B cell (primary cell): ENCODE results near the gene MMP8. TPM values are rescaled to one million over a fixed set of nuclear protein-coding genes. Genes with fewer than 3 reads are reported as not detected.

Source experiments
- ATAC-seq: fragments of 200-7000 bp; cut with Tn5 transposase; one replicate; pipeline ENCODE4 v1.10.0; 2021; ENCODE audit warnings: low read depth, mild to moderate bottlenecking, moderate number of reproducible peaks, moderate library complexity
- CTCF ChIA-PET: fragments of 350-600 bp; sonication (Branson Sonifier 250); formaldehyde crosslinking; loops from one replicate; lab custom pipeline; 2021; ENCODE audit warnings: antibody characterized with exemption, inconsistent platforms; lab: Charles Lee
- POLR2A ChIA-PET: fragments of 350-600 bp; sonication (Branson Sonifier 250); formaldehyde crosslinking; loops from one replicate; lab custom pipeline; 2021; ENCODE audit warnings: antibody characterized with exemption; lab: Charles Lee
- DNase-seq: peaks from one replicate; pipeline ENCODE4 v3.0.0; 2013
- H2AFZ ChIP-seq: 2 replicates; pipeline ENCODE4 v1.6.1; 2012; ENCODE audit warnings: mild to moderate bottlenecking, low read depth, low read length; ENCODE audit not compliant: insufficient read depth, poor library complexity, severe bottlenecking
- H3K27ac ChIP-seq, 2 donors: 1 replicate in 1 of 2; 2 replicates in 1 of 2; pipeline ENCODE4 v1.5.1; 2012 to 2013; ENCODE audit warnings: low read length in 2 of 2, mild to moderate bottlenecking in 2 of 2, moderate library complexity in 1 of 2
- H3K27me3 ChIP-seq, 4 experiments: fragments of 200-600 bp in 1 of 4; sonication (generic) in 1 of 4; replicated peaks in 1 of 4; 1 replicate in 2 of 4; 2 replicates in 2 of 4; pipeline versions ENCODE4 v1.6.1 to v1.7.0; 2013 to 2016; ENCODE audit warnings: low read length in 3 of 4, mild to moderate bottlenecking in 2 of 4, mixed read lengths in 1 of 4, moderate library complexity in 1 of 4; ENCODE audit not compliant: insufficient read depth in 4 of 4, control insufficient read depth in 3 of 4; ENCODE audit errors: control extremely low read depth in 1 of 4
- H3K36me3 ChIP-seq, 2 experiments: replicated peaks in 1 of 2; 1 replicate in 1 of 2; 2 replicates in 1 of 2; pipeline versions ENCODE4 v1.6.1 to v1.7.1; 2013; ENCODE audit warnings: low read length in 1 of 2; ENCODE audit not compliant: insufficient read depth in 2 of 2, control insufficient read depth in 1 of 2; ENCODE audit errors: control extremely low read depth in 1 of 2, extremely low read depth in 1 of 2
- H3K4me1 ChIP-seq, 2 donors: fragments of 200-600 bp in 1 of 2; sonication (generic) in 1 of 2; 1 replicate in 1 of 2; 2 replicates in 1 of 2; pipeline versions ENCODE4 v1.5.1 to v1.6.1; 2013 to 2017; ENCODE audit warnings: low read length in 2 of 2; ENCODE audit not compliant: control insufficient read depth in 2 of 2, insufficient read depth in 2 of 2
- H3K4me2 ChIP-seq: replicated peaks from 2 replicates; pipeline ENCODE3; 2012; ENCODE audit warnings: mild to moderate bottlenecking, low read depth, low read length; ENCODE audit not compliant: poor library complexity, severe bottlenecking
- H3K4me3 ChIP-seq, 5 experiments: fragments of 200-600 bp in 1 of 5; sonication (generic) in 1 of 5; 1 replicate in 3 of 5; 2 replicates in 2 of 5; pipeline versions ENCODE4 v1.5.1 to v1.7.0; 2011 to 2016; ENCODE audit warnings: low read length in 4 of 5, mild to moderate bottlenecking in 4 of 5, low read depth in 2 of 5, control low read depth in 1 of 5, moderate library complexity in 1 of 5; ENCODE audit not compliant: insufficient read depth in 1 of 5; ENCODE audit errors: control extremely low read depth in 1 of 5, extremely low read depth in 1 of 5
- H3K79me2 ChIP-seq: fragments of 200-600 bp; sonication (generic); one replicate; pipeline ENCODE4 v1.6.0; 2016; ENCODE audit warnings: low read length; ENCODE audit not compliant: control insufficient read depth, insufficient read depth
- H3K9ac ChIP-seq: fragments of 200-600 bp; sonication (generic); 2 replicates; pipeline ENCODE4 v1.6.1; 2017; ENCODE audit warnings: mild to moderate bottlenecking, low read length, moderate library complexity
- H3K9me3 ChIP-seq, 3 donors: one replicate each; pipeline versions ENCODE4 v1.6.1 to v1.7.1; 2013; ENCODE audit warnings: low read length in 2 of 3; ENCODE audit not compliant: control insufficient read depth in 2 of 3, insufficient read depth in 1 of 3; ENCODE audit errors: control extremely low read depth in 1 of 3
- H4K20me1 ChIP-seq: 2 replicates; pipeline ENCODE4 v1.6.0; 2012; ENCODE audit warnings: mild to moderate bottlenecking, low read length; ENCODE audit not compliant: insufficient read depth, control insufficient read depth, poor library complexity, severe bottlenecking
- H3K27ac Mint-ChIP-seq: one replicate; pipeline ENCODE4 v1.8.0; 2021; ENCODE audit warnings: mixed read lengths
- H3K27me3 Mint-ChIP-seq: one replicate; pipeline ENCODE4 v1.8.0; 2021; ENCODE audit warnings: mixed read lengths
- H3K4me1 Mint-ChIP-seq: one replicate; pipeline ENCODE4 v1.8.0; 2021; ENCODE audit warnings: mixed read lengths
- H3K4me3 Mint-ChIP-seq: one replicate; pipeline ENCODE4 v1.8.0; 2021; ENCODE audit warnings: mixed read lengths
- H3K9me3 Mint-ChIP-seq: one replicate; pipeline ENCODE4 v1.8.0; 2022; ENCODE audit warnings: mixed read lengths; ENCODE audit not compliant: insufficient read depth
- EZH2 ChIP-seq: IDR thresholded peaks from 2 replicates; pipeline ENCODE4 v1.6.1; 2012; ENCODE audit warnings: borderline replicate concordance, low read depth, mild to moderate bottlenecking, moderate library complexity, low read length; ENCODE audit not compliant: insufficient read depth, poor library complexity, severe bottlenecking
- intact Hi-C: fragments of 100-400 bp; cut with micrococcal nuclease; formaldehyde crosslinking; loops from one replicate; pipeline ENCODE4 v1.10.0; 2022
- polyA plus RNA-seq: library from polyadenylated mRNA; depleted of rRNA; stranded (reverse); fragments of >200 nt; gene quantifications from 2 replicates; pipeline ENCODE4 v1.2.3, GENCODE V29; 2012
- total RNA-seq, 2 donors: library from RNA; stranded (reverse); fragments of 120-200 nt in 1 of 2; gene quantifications; 1 replicate in 1 of 2; 2 replicates in 1 of 2; pipeline versions ENCODE4 v1.2.3 to v1.2.4, GENCODE V29; 2013 to 2022
- TF ChIP-seq, protein P1 (sequence below): fragments of 200-600 bp; IDR thresholded peaks from one replicate; pipeline ENCODE4 v1.8.0; 2022; ENCODE audit warnings: antibody characterized with exemption, mild to moderate bottlenecking

Gene MMP8
- total and polyA plus RNA-seq, 2 donors (not counting 1 experiment from before 2014, with no cell fraction given) = not detected

DNA sequence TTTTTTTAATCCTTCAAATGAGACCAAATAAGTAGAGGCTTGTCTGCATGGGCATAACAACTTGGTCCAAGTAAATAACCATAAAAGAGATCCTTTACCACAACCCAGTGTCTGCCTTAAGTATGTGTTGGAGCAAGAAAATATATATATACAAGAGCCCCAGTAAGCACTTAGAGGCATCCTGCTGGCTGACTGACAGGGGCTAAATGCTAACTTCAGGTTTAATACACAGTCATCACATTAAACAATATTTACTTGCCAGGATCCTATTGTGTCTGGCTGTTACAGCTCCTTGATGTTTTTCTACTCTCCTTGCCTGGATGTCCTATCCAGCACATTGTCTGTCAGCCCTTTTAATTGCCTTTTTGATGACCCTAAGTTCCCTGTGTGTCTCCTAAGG, 62.1 kb downstream of the MMP8 start:
- no peaks in the 10 kb centered on the region for H3K79me2 ChIP-seq
- H3K9me3 Mint-ChIP-seq = no peaks in the 10 kb centered on the region
- ChIA-PET CTCF (no interaction called here), POLR2A (no interaction called here)
- H3K27me3 ChIP-seq = peaks cover 0 to 3% (median 0%) of the 10 kb centered on the region in 4 experiments
- no peak overlapping the region for H3K27ac ChIP-seq
- H2AFZ ChIP-seq = no peak overlapping the region
- peaks cover 9% of the 10 kb centered on the region for H3K27me3 Mint-ChIP-seq
- no peaks in the 10 kb centered on the region for H3K36me3 ChIP-seq
- no peak overlapping the region for H3K27ac Mint-ChIP-seq
- H4K20me1 ChIP-seq = no peaks in the 10 kb centered on the region
- H3K4me1 Mint-ChIP-seq = no peaks in the 10 kb centered on the region
- peaks cover 0 to 5% of the 10 kb centered on the region in 2 donors for H3K4me1 ChIP-seq
- H3K9me3 ChIP-seq = no peaks in the 10 kb centered on the region
- DNase-seq = no peak
- TF ChIP-seq EZH2 = no peak
- TF ChIP-seq, protein P1, sequence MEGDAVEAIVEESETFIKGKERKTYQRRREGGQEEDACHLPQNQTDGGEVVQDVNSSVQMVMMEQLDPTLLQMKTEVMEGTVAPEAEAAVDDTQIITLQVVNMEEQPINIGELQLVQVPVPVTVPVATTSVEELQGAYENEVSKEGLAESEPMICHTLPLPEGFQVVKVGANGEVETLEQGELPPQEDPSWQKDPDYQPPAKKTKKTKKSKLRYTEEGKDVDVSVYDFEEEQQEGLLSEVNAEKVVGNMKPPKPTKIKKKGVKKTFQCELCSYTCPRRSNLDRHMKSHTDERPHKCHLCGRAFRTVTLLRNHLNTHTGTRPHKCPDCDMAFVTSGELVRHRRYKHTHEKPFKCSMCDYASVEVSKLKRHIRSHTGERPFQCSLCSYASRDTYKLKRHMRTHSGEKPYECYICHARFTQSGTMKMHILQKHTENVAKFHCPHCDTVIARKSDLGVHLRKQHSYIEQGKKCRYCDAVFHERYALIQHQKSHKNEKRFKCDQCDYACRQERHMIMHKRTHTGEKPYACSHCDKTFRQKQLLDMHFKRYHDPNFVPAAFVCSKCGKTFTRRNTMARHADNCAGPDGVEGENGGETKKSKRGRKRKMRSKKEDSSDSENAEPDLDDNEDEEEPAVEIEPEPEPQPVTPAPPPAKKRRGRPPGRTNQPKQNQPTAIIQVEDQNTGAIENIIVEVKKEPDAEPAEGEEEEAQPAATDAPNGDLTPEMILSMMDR = no peak
- intact Hi-C loops = no loop called here
- H3K4me3 ChIP-seq = no peak overlapping the region
- no peak overlapping the region for H3K9ac ChIP-seq
- H3K4me2 ChIP-seq = no peak overlapping the region
- ATAC-seq = no peak
- H3K4me3 Mint-ChIP-seq = no peak overlapping the region

Other genes with a start within 250 kb of the MMP8 start
- not detected in 2 replicates for gene MMP7, start 194.2 kb downstream of the MMP8 start, total RNA-seq
- not detected in 2 replicates for gene MMP7, start 194.2 kb downstream of the MMP8 start, polyA plus RNA-seq
- not detected in 2 replicates for gene MMP20, start 99.6 kb downstream of the MMP8 start, total RNA-seq
- not detected in 2 replicates for gene MMP20, start 99.6 kb downstream of the MMP8 start, polyA plus RNA-seq
- gene MMP27, start 19.2 kb downstream of the MMP8 start, total RNA-seq = not detected in 2 replicates
- not detected in 2 replicates for gene MMP27, start 19.2 kb downstream of the MMP8 start, polyA plus RNA-seq
- gene MMP10, start 55.7 kb upstream of the MMP8 start, total RNA-seq = not detected in 2 replicates
- not detected in 2 replicates for gene MMP10, start 55.7 kb upstream of the MMP8 start, polyA plus RNA-seq
- gene MMP1, start 73.2 kb upstream of the MMP8 start, total RNA-seq = not detected in 2 replicates
- not detected in 2 replicates for gene MMP1, start 73.2 kb upstream of the MMP8 start, polyA plus RNA-seq
- not detected in 2 replicates for gene MMP3, start 118.7 kb upstream of the MMP8 start, total RNA-seq
- not detected in 2 replicates for gene MMP3, start 118.7 kb upstream of the MMP8 start, polyA plus RNA-seq
- gene MMP12, start 150.0 kb upstream of the MMP8 start, total RNA-seq = not detected in 2 replicates
- not detected in 2 replicates for gene MMP12, start 150.0 kb upstream of the MMP8 start, polyA plus RNA-seq
- gene MMP13, start 230.8 kb upstream of the MMP8 start, total RNA-seq = not detected in 2 replicates
- not detected in 2 replicates for gene MMP13, start 230.8 kb upstream of the MMP8 start, polyA plus RNA-seq